ENCODE results near the gene RPL36. TPM values are rescaled to one million over a fixed set of nuclear protein-coding genes. Genes with fewer than 3 reads are reported as not detected.

Gene RPL36
- total RNA-seq, 4 donors from 2014 or later = 572 to 1,565 (median 1,059) TPM

DNA sequence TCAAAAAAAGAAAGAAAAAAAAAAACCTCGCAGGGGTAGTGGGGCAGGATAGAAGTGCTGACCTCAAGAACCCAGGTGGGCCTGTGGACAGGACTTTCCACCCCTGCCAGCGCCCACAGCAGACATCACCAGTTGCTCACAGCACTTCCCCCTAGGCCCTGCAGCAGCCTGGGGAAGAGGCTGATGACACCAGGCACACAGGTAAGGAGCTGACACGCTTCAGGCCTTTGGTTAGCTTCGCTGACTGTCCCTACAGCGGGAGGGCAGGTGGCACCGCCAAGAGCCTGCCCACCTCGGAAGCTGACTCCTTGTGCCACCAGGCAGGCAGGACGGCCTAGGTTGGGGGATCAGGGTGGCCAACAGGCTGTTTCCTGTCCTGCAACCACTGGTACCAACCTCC lies 20.9 kb downstream of the RPL36 start:
- intact Hi-C loops (cut with DNase I) = no loop called here
- 75 to 93% methylated on average over 2 of the region's 8 CpGs for WGBS, 2 donors
- DNase-seq = no peak
- Histone ChIP-seq H3K9me3 (no peaks in the 10 kb centered on the region), H3K27me3 (no peaks in the 10 kb centered on the region), H3K36me3 (peaks cover 33 to 84% (median 54%) of the 10 kb centered on the region in 3 donors), H3K4me3 (no peak overlapping the region), H3K27ac (no peak overlapping the region), H3K4me1 (peaks cover 0 to 4% (median 0%) of the 10 kb centered on the region in 3 donors)
- TF ChIP-seq, protein P1, sequence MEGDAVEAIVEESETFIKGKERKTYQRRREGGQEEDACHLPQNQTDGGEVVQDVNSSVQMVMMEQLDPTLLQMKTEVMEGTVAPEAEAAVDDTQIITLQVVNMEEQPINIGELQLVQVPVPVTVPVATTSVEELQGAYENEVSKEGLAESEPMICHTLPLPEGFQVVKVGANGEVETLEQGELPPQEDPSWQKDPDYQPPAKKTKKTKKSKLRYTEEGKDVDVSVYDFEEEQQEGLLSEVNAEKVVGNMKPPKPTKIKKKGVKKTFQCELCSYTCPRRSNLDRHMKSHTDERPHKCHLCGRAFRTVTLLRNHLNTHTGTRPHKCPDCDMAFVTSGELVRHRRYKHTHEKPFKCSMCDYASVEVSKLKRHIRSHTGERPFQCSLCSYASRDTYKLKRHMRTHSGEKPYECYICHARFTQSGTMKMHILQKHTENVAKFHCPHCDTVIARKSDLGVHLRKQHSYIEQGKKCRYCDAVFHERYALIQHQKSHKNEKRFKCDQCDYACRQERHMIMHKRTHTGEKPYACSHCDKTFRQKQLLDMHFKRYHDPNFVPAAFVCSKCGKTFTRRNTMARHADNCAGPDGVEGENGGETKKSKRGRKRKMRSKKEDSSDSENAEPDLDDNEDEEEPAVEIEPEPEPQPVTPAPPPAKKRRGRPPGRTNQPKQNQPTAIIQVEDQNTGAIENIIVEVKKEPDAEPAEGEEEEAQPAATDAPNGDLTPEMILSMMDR (IDR thresholded peaks at IDR 0.05) = no peak
- TF ChIP-seq POLR2A (IDR thresholded peaks at IDR 0.05) = no peak

DNA sequence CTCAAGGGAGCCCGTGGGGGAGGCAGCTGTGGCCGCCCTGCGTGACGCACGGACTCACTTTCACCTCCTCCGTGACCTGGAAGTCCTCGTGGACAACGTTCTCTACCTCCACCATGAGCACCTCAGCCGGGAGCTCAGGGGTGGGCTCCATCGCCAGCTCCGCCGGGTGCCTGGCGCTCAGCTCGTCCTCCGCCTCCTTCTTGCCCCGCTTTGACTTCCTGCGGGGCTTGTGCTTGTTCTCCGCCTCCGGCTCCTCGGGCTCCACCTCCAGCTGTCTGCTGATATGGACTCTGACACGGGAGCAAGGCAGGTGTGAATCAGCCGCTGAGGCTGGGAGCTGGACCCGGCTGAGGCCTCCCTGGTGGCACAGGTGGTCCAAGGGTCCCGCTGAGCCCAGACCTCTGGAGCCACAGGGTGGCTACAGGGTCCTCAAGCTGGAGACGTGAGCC lies 21.6 kb downstream of the RPL36 start:
- Histone ChIP-seq H3K27me3 (no peaks in the 10 kb centered on the region), H3K9me3 (no peaks in the 10 kb centered on the region), H3K4me1 (peaks cover 0 to 7% (median 0%) of the 10 kb centered on the region in 3 donors), H3K4me3 (no peak overlapping the region), H3K36me3 (peaks cover 28 to 78% (median 47%) of the 10 kb centered on the region in 3 donors), H3K27ac (no peak overlapping the region)
- TF ChIP-seq POLR2A (IDR thresholded peaks at IDR 0.05) = no peak
- TF ChIP-seq, protein P1 (IDR thresholded peaks at IDR 0.05) = no peak
- no peak for DNase-seq
- WGBS, 2 donors = 88 to 90% methylated on average over 20 to 21 of the region's 25 CpGs
- intact Hi-C loops (cut with DNase I) = no loop called here

DNA sequence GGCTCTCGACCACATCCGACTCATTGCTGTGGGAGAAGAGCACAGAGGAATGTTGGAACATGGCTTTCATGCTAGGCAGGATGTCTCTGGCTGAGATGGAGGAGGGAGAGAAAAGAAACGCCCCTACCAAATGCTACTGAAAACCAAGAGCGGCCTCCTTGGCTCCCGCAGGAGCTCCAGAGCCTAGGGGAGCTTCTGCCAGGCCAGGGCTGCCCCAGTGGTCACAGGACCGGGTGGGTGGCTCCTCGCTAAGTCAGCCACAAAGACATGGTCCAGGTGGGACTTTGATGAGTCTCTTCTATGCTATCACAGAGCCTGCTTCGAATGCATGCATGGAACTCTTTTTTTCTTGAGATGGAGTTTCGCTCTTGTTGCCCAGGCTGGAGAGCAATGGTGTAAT lies 23.1 kb downstream of the RPL36 start:
- WGBS, 2 donors = 95 to 98% methylated on average over 7 to 8 of the region's 9 CpGs

DNA sequence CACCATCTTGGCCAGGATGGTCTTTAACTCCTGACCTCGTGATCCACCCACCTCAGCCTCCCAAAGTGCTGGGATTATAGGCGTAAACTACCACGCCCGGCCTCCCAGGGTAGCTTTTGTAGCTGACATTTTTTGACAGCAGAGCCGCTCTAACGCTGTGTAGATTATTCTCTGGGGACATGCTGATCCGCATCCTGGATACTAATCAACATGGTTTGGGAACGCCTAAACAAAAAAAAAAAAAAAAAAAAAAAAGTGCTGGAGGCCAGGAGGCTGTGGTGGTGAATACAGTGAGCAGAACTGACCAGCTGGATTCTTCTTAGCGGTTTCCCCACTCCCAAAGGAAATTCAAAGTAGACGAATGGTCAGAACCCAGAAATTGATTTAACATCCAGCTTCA lies 24.7 kb downstream of the RPL36 start:
- Histone ChIP-seq H3K9me3 (no peaks in the 10 kb centered on the region), H3K4me3 (no peak overlapping the region), H3K36me3 (peaks cover 23 to 58% (median 34%) of the 10 kb centered on the region in 3 donors), H3K4me1 (peaks cover 16 to 37% (median 16%) of the 10 kb centered on the region in 3 donors), H3K27me3 (no peaks in the 10 kb centered on the region), H3K27ac (no peak overlapping the region)
- DNase-seq = no peak
- intact Hi-C loops (cut with DNase I) = no loop called here
- WGBS, 2 donors = 80 to 82% methylated on average over 6 to 7 of the region's 10 CpGs
- no peak for TF ChIP-seq POLR2A (IDR thresholded peaks at IDR 0.05)
- TF ChIP-seq, protein P1 (IDR thresholded peaks at IDR 0.05) = no peak

More for the DNA sequence above, 23.1 kb downstream of the RPL36 start:
- Histone ChIP-seq H3K36me3 (peaks cover 23 to 73% (median 34%) of the 10 kb centered on the region in 3 donors), H3K9me3 (no peaks in the 10 kb centered on the region), H3K27me3 (no peaks in the 10 kb centered on the region), H3K4me3 (no peak overlapping the region), H3K4me1 (peaks cover 3 to 22% (median 6%) of the 10 kb centered on the region in 3 donors), H3K27ac (no peak overlapping the region)
- TF ChIP-seq, protein P1 (IDR thresholded peaks at IDR 0.05) = no peak
- TF ChIP-seq POLR2A (IDR thresholded peaks at IDR 0.05) = no peak
- intact Hi-C loops (cut with DNase I) = no loop called here
- DNase-seq = no peak

DNA sequence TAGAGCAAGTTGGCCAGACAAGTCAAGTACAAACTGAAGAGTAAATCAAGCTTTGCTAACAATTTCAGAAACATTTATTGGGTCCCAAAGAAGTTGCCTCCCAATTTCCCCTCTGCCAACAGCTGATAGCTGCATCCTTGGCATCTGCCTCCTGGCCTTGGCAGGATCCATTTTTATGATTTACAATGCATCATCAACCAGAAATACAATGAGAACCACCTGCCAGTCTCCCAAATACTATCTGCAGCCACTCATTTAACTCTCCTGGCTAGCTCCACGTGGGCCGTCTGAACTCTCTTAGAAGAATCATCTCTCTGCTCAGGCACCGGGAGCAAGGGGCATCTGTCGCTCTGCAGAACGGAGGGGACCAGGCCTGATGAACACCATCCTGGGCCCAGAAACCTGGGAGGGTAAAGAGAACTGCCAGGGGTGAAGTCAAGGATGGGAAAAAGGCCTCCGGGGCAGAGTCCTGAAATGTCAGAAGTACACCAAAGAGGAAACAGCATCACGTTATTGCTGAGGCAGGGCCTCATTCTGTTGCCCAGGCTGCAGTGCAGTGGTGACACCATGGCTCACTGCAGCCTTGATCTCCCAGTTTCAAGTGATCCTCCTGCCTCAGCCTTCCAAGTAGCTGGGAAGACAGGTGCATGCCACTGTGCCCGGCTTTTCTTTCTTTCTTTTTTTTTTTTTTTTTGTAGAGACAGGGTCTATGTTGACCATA lies 27.3 kb downstream of the RPL36 start:
- TF ChIP-seq, protein P1 (IDR thresholded peaks at IDR 0.05) = no peak
- TF ChIP-seq POLR2A (IDR thresholded peaks at IDR 0.05) = no peak
- Histone ChIP-seq H3K4me3 (no peak overlapping the region), H3K27ac (no peak overlapping the region), H3K4me1 (peaks cover 16 to 45% (median 16%) of the 10 kb centered on the region in 3 donors), H3K27me3 (no peaks in the 10 kb centered on the region), H3K9me3 (no peaks in the 10 kb centered on the region), H3K36me3 (peaks cover 7 to 32% (median 17%) of the 10 kb centered on the region in 3 donors)
- WGBS, 2 donors = 80% methylated on average over 4 to 6 of the region's 8 CpGs
- intact Hi-C loops (cut with DNase I) = no loop called here
- no peak for DNase-seq

Data from esophagus squamous epithelium (tissue), 5 donors.